H1 (cell line): ENCODE results near the gene RPS6KA4. TPM values are rescaled to one million over a fixed set of nuclear protein-coding genes. Genes with fewer than 3 reads are reported as not detected.

Experiments
- CTCF ChIA-PET: fragments of 300-600 bp; sonication (Branson Sonifier 250); formaldehyde crosslinking; loops from one replicate; lab custom pipeline; 2021; ENCODE audit not compliant: partially characterized antibody; lab: Charles Lee
- POLR2A ChIA-PET: fragments of 300-600 bp; sonication (Branson Sonifier 250); formaldehyde crosslinking; loops from one replicate; lab custom pipeline; 2021; ENCODE audit warnings: inconsistent platforms; ENCODE audit not compliant: partially characterized antibody; lab: Charles Lee
- DNase-seq, 2 experiments: peaks; one replicate each; pipeline versions ENCODE4 v3.0.0 to v3.0.0-alpha.2; 2010 to 2022; ENCODE audit warnings: low spot score in 2 of 2, low read depth in 1 of 2, mixed read lengths in 1 of 2
- FAIRE-seq: peaks from 2 replicates; lab custom pipeline; 2011; peaks lifted over from hg19 to GRCh38; lab: Jason Lieb, UNC
- H2AFZ ChIP-seq: 2 replicates; pipeline ENCODE4 v1.8.1; 2012; ENCODE audit warnings: low read length, inconsistent platforms
- H2AK5ac ChIP-seq: 2 replicates; pipeline ENCODE4 v1.6.1; 2013; ENCODE audit warnings: low read depth, low read length
- H2BK120ac ChIP-seq: replicated peaks from 2 replicates; pipeline ENCODE3; 2013; ENCODE audit warnings: low read depth, low read length, inconsistent platforms
- H2BK12ac ChIP-seq: 2 replicates; pipeline ENCODE4 v1.6.1; 2013; ENCODE audit warnings: low read depth, low read length
- H2BK15ac ChIP-seq: 2 replicates; pipeline ENCODE4 v1.6.1; 2013; ENCODE audit warnings: low read length
- H2BK20ac ChIP-seq: 2 replicates; pipeline ENCODE4 v1.6.1; 2013; ENCODE audit warnings: low read length
- H2BK5ac ChIP-seq: 2 replicates; pipeline ENCODE4 v1.6.1; 2013; ENCODE audit warnings: low read depth, low read length
- H3K14ac ChIP-seq: 2 replicates; pipeline ENCODE4 v1.6.1; 2013; ENCODE audit warnings: inconsistent platforms; ENCODE audit not compliant: insufficient read length
- H3K18ac ChIP-seq: 2 replicates; pipeline ENCODE4 v1.6.1; 2013; ENCODE audit warnings: low read length; ENCODE audit errors: extremely low read depth
- H3K23ac ChIP-seq: 2 replicates; pipeline ENCODE4 v1.6.1; 2013; ENCODE audit warnings: inconsistent platforms; ENCODE audit not compliant: insufficient read length
- H3K23me2 ChIP-seq: 2 replicates; pipeline ENCODE4 v1.6.1; 2013; ENCODE audit warnings: low read depth, low read length
- H3K27ac ChIP-seq: 2 replicates; pipeline ENCODE4 v1.6.1; 2011; ENCODE audit warnings: low read depth, low read length, inconsistent platforms
- H3K27me3 ChIP-seq, 4 experiments: replicated peaks in 1 of 4; 1 replicate in 1 of 4; 2 replicates in 3 of 4; pipeline versions ENCODE4 v1.6.1 to v1.8.1; 2011 to 2013; ENCODE audit warnings: low read length in 3 of 4, mild to moderate bottlenecking in 3 of 4, inconsistent platforms in 2 of 4, mixed read lengths in 2 of 4, moderate library complexity in 1 of 4; ENCODE audit not compliant: control insufficient read depth in 3 of 4, insufficient read depth in 3 of 4; ENCODE audit errors: extremely low read depth in 1 of 4
- H3K36me3 ChIP-seq, 4 experiments: 2 replicates each; pipeline versions ENCODE4 v1.6.1 to v1.8.1; 2011 to 2013; ENCODE audit warnings: mild to moderate bottlenecking in 4 of 4, low read length in 3 of 4, moderate library complexity in 2 of 4, control low read depth in 1 of 4, inconsistent platforms in 1 of 4; ENCODE audit not compliant: insufficient read depth in 4 of 4, control insufficient read depth in 2 of 4
- H3K4ac ChIP-seq: replicated peaks from 2 replicates; pipeline ENCODE3; 2013; ENCODE audit warnings: low read length, low read depth, mixed read lengths, inconsistent platforms; ENCODE audit not compliant: insufficient read length
- H3K4me1 ChIP-seq, 4 experiments: replicated peaks in 1 of 4; 1 replicate in 1 of 4; 2 replicates in 3 of 4; pipeline versions ENCODE4 v1.6.1 to v1.8.1; 2011 to 2013; ENCODE audit warnings: low read length in 3 of 4, inconsistent platforms in 2 of 4, mixed read lengths in 1 of 4; ENCODE audit not compliant: insufficient read depth in 4 of 4, control insufficient read depth in 3 of 4
- H3K4me2 ChIP-seq, 2 experiments: 2 replicates each; pipeline versions ENCODE4 v1.6.1 to v1.8.1; 2011 to 2013; ENCODE audit warnings: low read depth in 2 of 2, low read length in 2 of 2, control low read depth in 1 of 2, inconsistent platforms in 1 of 2, mild to moderate bottlenecking in 1 of 2; ENCODE audit not compliant: insufficient read depth in 1 of 2
- H3K4me3 ChIP-seq, 4 experiments: fragments of 200-600, 300-600 bp in 1 of 4; sonication (generic), shearing (Covaris generic), sonication (Bioruptor Twin) in 1 of 4; 2 replicates each; pipeline versions ENCODE4 v1.5.1 to v1.8.1; 2011 to 2016; ENCODE audit warnings: low read length in 4 of 4, low read depth in 3 of 4, control low read depth in 2 of 4, inconsistent platforms in 2 of 4, mild to moderate bottlenecking in 2 of 4, mixed read lengths in 1 of 4, moderate library complexity in 1 of 4; ENCODE audit not compliant: insufficient read depth in 2 of 4; ENCODE audit errors: extremely low read depth in 1 of 4
- H3K56ac ChIP-seq: replicated peaks from 2 replicates; pipeline ENCODE3; 2013; ENCODE audit warnings: low read depth, mild to moderate bottlenecking, mixed read lengths, low read length, inconsistent platforms; ENCODE audit not compliant: insufficient read length
- H3K79me1 ChIP-seq: 2 replicates; pipeline ENCODE4 v1.6.1; 2013; ENCODE audit warnings: low read depth, low read length, control low read depth
- H3K79me2 ChIP-seq, 2 experiments: 2 replicates each; pipeline versions ENCODE4 v1.6.1 to v1.8.1; 2012 to 2013; ENCODE audit warnings: low read length in 2 of 2, mild to moderate bottlenecking in 2 of 2, inconsistent platforms in 1 of 2; ENCODE audit not compliant: insufficient read depth in 2 of 2, control insufficient read depth in 1 of 2
- H3K9ac ChIP-seq, 4 experiments: replicated peaks in 1 of 4; 1 replicate in 1 of 4; 2 replicates in 3 of 4; pipeline versions ENCODE4 v1.6.1 to v1.8.1; 2011 to 2013; ENCODE audit warnings: low read depth in 3 of 4, low read length in 3 of 4, control low read depth in 2 of 4, mild to moderate bottlenecking in 2 of 4, moderate library complexity in 2 of 4, inconsistent platforms in 1 of 4; ENCODE audit errors: extremely low read depth in 1 of 4
- H3K9me3 ChIP-seq, 2 experiments: 2 replicates each; pipeline versions ENCODE4 v1.6.1 to v1.8.1; 2012 to 2013; ENCODE audit warnings: mild to moderate bottlenecking in 2 of 2, moderate library complexity in 2 of 2, control low read depth in 1 of 2, inconsistent platforms in 1 of 2, low read depth in 1 of 2, low read length in 1 of 2, mixed read lengths in 1 of 2; ENCODE audit not compliant: insufficient read depth in 2 of 2
- H4K20me1 ChIP-seq, 2 experiments: replicated peaks in 1 of 2; 2 replicates each; pipeline versions ENCODE3 to v1.8.1; 2011 to 2013; ENCODE audit warnings: inconsistent platforms in 2 of 2, low read length in 2 of 2, mild to moderate bottlenecking in 1 of 2; ENCODE audit not compliant: insufficient read depth in 2 of 2, control insufficient read depth in 1 of 2
- H4K5ac ChIP-seq: 2 replicates; pipeline ENCODE4 v1.6.1; 2013; ENCODE audit warnings: low read length, low read depth, mixed read lengths, inconsistent platforms; ENCODE audit not compliant: insufficient read length
- H4K8ac ChIP-seq: 2 replicates; pipeline ENCODE4 v1.8.0; 2013; ENCODE audit warnings: mild to moderate bottlenecking, moderate library complexity, low read length, inconsistent platforms; ENCODE audit not compliant: insufficient read depth; ENCODE audit errors: extremely low read depth
- H4K91ac ChIP-seq: replicated peaks from 2 replicates; pipeline ENCODE3; 2013; ENCODE audit warnings: low read length, mixed read lengths, inconsistent platforms; ENCODE audit not compliant: insufficient read length
- CHD2 ChIP-seq: IDR thresholded peaks from 2 replicates; pipeline ENCODE4 v1.6.1; 2012; ENCODE audit warnings: low read length, improper control_type of control experiment
- MAFK ChIP-seq: IDR thresholded peaks from 2 replicates; pipeline ENCODE4 v1.6.1; 2012; ENCODE audit warnings: low read depth, mild to moderate bottlenecking, improper control_type of control experiment, low read length
- TEAD4 ChIP-seq: IDR thresholded peaks from 2 replicates; pipeline ENCODE4 v1.6.1; 2012; ENCODE audit warnings: low read depth, low read length, inconsistent platforms, mixed read lengths
- WGBS, 2 experiments: shearing (Covaris generic) in 1 of 2; methylation state at CpG; one replicate each; pipeline versions ENCODE4 v1.1.6 to v1.1.7; 2013 to 2015; ENCODE audit warnings: low lambda C conversion rate in 2 of 2, mixed read lengths in 2 of 2, inconsistent platforms in 1 of 2, low coverage in 1 of 2, missing lambda C conversion rate in 1 of 2; ENCODE audit not compliant: insufficient replicate concordance in 2 of 2, insufficient coverage in 1 of 2, insufficient read length in 1 of 2; ENCODE audit errors: extremely low coverage in 1 of 2, missing lambda C conversion rate in 1 of 2; 5-methylcytosine and 5-hydroxymethylcytosine counted together
- polyA plus RNA-seq, 7 experiments: library from polyadenylated mRNA; depleted of rRNA in 3 of 7; stranded (reverse) in 5 of 7; unstranded in 2 of 7; fragments of >200 nt in 5 of 7; fragments of 200-250 nt in 2 of 7; gene quantifications; 1 replicate in 5 of 7; 2 replicates in 1 of 7; 4 replicates in 1 of 7; pipeline versions ENCODE4 v1.2.1 to v1.2.3, GENCODE V29; 2011 to 2013; ENCODE audit warnings: missing spikeins in 2 of 7, mixed read lengths in 2 of 7
- total RNA-seq: library from RNA; stranded (reverse); fragmentation: NEBNext Ultra II Directional; extraction: Animal tissue kit (Norgen Biotek cat#: 25700); gene quantifications from 2 replicates; pipeline ENCODE4 v1.2.1, GENCODE V29; 2021

RPS6KA4 gene
- total and polyA plus RNA-seq, 2 of the 8 experiments (the other 6 are each of a cell fraction or from before 2014, with no cell fraction given), result 8.2 to 12.6 TPM

GRCh38 chr11:64360448-64360921 lies 1.5 kb downstream of the RPS6KA4 start:
- H3K4ac ChIP-seq, result no peak overlapping the region
- H3K23ac ChIP-seq, result no peak overlapping the region
- no peak for TF ChIP-seq TEAD4
- no peak for TF ChIP-seq CHD2
- TF ChIP-seq MAFK, result no peak
- H2BK120ac ChIP-seq, result no peak overlapping the region
- H2BK15ac ChIP-seq, result peak overlapping the region; percentile 46; the same call in 1 of the 2 replicates
- H2AFZ ChIP-seq, result no peak overlapping the region
- WGBS, 2 experiments, result 94% methylated on average over 13 of the region's 13 CpGs; no CpG with 5 or more reads in 1 of the 2 experiments
- peaks cover 0 to 32% (median 25%) of the 10 kb centered on the region in 4 experiments; a peak in 6 of 7 replicates for H3K4me1 ChIP-seq
- no peak for FAIRE-seq
- no peak overlapping the region for H2AK5ac ChIP-seq
- peaks cover 7% of the 10 kb centered on the region; the same call in 1 of the 2 replicates for H3K23me2 ChIP-seq
- H3K9me3 ChIP-seq, result no peaks in the 10 kb centered on the region
- H3K4me3 ChIP-seq, result 0 out of 8 replicates have a peak overlapping the region, but pooled peaks of 1 of the 4 experiments have one; percentile 73
- DNase-seq, result no peak
- peak overlapping the region; percentile 87 to 89; a peak in 3 of 4 replicates for H3K4me2 ChIP-seq
- CTCF ChIA-PET, result interaction anchor here (0.5 to 22.0 kb wide), 6 partner anchors 11 to 89 kb away, joined by 4 to 409 read pairs (median 8); partner anchors contain the start of gene CCDC88B
- no peak overlapping the region for H3K18ac ChIP-seq
- peaks cover 0 to 9% (median 3%) of the 10 kb centered on the region in 4 experiments; a peak in 3 of 8 replicates for H3K36me3 ChIP-seq
- H3K14ac ChIP-seq, result no peak overlapping the region
- no peak overlapping the region for H4K5ac ChIP-seq
- no peaks in the 10 kb centered on the region for H3K79me2 ChIP-seq
- no peak overlapping the region for H3K27ac ChIP-seq
- no peak overlapping the region for H4K8ac ChIP-seq
- no peak overlapping the region for H2BK5ac ChIP-seq
- no peak overlapping the region for H2BK20ac ChIP-seq
- H2BK12ac ChIP-seq, result no peak overlapping the region
- H3K27me3 ChIP-seq, result no peaks in the 10 kb centered on the region
- POLR2A ChIA-PET, result interaction anchor here (0.5 to 3.6 kb wide), 5 partner anchors 9 to 408 kb away, joined by 3 to 14 read pairs (median 3); no protein-coding TSS in a partner anchor
- H3K9ac ChIP-seq, result no peak overlapping the region
- no peak overlapping the region for H3K56ac ChIP-seq
- H4K91ac ChIP-seq, result peak overlapping the region; percentile 88
- peaks cover 0 to 4% of the 10 kb centered on the region in 2 experiments for H4K20me1 ChIP-seq
- H3K79me1 ChIP-seq, result no peaks in the 10 kb centered on the region; the same call in 1 of the 2 replicates
